Femur (tissue), 1 donor: ENCODE results near the gene SH3YL1.

Experiments used
- DNase-seq: peaks from one replicate; pipeline ENCODE4 v3.0.0-alpha.2; 2017

SH3YL1 gene

DNA sequence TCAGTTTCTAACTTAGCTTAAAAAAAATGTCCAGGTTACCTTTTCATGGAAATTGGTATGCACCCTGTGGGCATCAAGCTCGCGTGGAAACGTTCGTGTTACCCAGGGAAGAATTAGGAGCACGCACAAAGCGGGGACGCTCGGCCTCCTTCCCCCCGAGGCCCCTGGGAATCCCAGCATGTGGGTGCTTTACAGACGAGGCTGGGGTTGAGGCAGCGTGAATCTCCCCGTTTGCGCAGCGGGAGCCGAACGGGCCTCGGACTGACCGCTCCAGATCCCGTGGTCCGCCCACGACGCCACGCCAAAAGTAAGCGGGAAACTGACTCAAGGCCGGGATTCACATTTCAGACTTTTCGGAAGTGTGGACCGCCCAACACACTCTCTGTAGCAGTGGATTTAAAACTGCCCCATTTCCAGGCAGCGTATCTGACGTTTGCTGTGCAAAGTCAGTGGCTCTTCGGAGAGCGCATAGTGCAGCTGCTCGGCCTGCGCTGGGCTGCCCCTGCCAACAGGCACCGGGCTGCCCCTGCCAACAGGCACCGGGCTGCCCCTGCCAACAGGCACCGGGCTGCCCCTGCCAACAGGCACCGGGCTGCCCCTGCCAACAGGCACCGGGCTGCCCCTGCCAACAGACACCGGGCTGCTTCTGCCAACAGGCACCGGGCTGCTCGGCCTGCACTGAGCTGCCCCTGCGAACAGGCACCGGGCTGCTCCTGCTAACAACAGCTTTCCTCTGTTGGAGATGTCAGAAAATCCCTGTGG lies 49.7 kb downstream of the SH3YL1 start:
- DNase-seq: no peak

DNA sequence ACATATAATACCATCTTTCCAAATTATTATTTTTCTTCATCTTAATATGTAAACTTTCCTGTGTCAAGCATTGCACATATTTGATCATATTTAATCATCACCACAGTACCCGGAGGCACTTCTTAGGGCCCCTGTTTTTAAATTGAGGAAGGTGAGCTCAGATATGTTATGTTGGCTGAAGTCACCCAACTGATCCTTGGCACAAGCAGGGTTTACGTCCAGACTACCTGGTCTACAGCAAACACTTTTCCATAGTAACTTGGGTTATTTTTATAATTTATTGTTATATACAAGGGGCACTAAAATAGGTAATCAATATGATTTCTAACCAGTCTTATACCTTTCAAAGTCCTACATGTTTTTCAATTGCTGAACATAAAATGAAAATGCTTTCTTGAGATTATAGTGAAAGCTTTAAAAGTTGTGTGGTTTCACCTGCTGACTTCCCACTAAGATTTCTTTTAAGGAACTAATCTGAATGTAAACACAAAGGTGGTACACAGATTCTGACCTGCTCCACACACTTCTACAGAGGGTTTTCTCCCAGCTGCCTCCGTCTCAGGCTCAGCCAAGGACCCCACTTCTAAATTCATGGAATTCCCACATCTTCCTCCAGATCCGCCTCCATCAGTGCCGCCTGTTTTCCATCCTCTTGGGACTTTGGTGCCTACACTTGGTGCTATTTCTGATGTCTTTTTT lies 52.2 kb downstream of the SH3YL1 start:
- DNase-seq: no peak

- DNase-seq: no peak
These were observed 53.2 kb downstream of the SH3YL1 start for GRCh38 chr2:210660-211059.

DNA sequence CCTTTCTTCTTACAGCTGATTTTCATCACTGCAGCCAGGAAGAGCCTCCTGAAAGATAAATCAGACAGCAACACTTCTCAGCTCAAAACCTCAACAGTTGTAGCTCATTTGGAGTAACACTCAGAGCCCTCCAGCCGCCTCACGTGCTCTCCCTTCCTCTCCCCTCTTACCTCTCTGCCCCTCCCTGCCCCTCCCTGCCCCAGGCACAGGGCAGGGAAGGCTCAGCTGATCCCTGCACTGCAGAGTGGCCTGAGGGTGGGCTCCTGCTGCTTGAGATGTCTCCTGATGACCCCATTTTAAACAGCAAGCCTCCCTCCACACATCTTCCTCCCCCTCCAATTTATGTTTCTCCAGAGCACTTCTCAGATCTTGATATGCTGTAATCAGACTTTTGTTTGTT lies 54.4 kb downstream of the SH3YL1 start:
- DNase-seq: no peak

DNA sequence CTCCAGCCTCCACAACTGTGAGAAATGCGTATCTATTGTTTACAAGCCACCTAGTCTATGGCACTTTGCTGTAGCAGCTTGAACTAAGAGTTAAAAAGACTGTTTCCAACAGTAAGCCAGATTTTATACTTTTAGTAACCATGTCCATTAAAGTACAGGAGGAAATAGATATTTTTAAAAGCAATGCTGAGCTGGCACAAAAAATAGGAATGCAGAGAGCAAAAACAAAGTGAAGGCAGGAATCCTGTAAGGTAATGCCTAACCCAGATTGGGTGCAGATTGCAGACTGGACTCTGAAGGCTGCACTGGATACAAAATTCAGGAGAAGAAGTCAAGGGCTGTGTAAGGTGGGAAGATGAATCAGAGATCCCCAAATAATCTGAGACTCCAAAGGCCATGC lies 55.5 kb downstream of the SH3YL1 start:
- no peak for DNase-seq

DNA sequence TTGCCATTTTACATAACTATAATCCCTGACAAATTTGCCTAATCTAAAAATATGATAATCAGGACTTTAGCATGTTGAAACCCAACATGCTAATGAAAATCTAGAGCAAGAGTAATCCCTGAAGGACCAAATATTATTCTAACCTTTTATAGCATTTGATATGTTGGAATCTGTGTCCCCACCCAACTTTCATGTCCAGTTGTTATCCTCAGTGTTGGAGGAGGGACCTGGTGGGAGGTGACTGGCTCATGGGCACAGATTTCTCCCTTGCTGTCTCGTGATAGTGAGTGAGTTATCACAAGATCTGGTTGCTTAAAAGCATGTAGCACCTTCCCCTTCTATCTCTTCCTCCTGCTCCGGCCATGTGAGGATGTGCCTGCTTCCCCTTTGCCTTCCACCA lies 59.8 kb downstream of the SH3YL1 start:
- no peak for DNase-seq

GRCh38 chr2:203401-203800 lies 60.4 kb downstream of the SH3YL1 start:
- no peak for DNase-seq

DNA sequence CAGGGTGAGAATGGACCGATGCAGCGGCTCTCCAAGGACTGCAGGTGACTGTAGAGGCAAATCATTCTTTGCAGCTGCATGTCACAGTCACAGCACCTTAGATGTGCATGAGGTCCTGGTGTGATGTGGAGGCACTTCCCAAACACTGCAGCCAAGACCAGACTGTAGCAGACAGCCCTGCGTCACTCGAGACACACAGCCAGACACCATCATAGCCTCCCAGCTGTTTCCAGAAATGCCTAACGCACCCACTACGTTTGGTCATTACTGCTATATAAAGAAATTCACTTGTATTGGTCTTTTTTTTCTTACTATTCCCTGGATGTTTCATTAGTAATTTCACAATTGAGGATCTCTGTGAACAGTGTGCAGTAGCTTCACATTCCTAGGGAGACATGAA lies 60.9 kb downstream of the SH3YL1 start:
- no peak for DNase-seq

- DNase-seq: no peak
These were observed 62.0 kb downstream of the SH3YL1 start for GRCh38 chr2:201648-202433.

GRCh38 chr2:199041-199966 lies 64.5 kb downstream of the SH3YL1 start:
- no peak for DNase-seq

DNA sequence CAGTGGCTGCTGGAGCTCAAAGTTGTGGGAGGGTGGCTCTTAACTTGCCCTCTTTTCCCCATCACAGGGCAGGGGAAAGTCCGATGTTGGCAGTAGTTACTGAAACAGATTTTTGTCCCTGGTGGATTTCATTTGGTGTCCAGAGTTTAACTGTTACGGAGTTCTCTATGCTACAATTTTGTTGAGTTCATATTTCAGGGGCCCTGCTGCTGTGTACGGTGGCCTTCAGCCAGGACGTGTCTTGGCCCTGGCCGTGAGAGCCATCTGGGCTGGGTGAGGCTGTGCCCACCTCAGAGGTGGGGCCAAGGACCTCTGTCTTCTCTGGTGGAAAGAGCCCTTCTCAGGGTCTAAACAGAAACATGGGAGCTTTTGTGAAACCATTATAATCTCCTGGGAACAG lies 67.4 kb downstream of the SH3YL1 start:
- DNase-seq: no peak

GRCh38 chr2:195932-196331 lies 67.9 kb downstream of the SH3YL1 start:
- DNase-seq: no peak

DNA sequence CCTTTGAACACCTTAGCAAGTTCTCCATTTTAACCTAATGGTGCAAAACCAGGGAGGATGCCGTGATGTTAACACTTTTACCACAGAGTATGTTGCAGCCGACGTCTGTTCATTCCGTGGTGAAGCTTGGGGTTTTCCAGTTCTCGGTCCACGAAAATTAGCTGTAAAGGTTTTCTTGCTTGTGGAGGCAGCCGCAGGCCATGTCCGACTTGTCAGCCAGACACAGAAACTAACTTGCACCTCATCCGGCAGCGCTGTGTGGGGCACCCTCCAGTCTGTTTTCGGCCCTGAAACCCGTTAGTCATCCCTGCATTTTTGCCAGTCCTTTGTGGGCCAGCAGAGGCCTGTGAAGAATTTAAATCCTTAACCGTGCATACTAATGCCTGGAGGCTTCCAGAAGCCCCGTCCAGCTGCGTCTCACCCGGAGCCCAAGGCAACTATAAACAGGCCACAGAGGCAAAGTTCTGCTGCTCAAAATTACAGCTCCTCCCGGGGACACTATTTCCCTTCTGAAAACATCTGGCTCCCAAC lies 70.6 kb downstream of the SH3YL1 start:
- DNase-seq: peak; percentile 55

- no peak for DNase-seq
These were observed 72.3 kb downstream of the SH3YL1 start for GRCh38 chr2:191311-192190.

DNA sequence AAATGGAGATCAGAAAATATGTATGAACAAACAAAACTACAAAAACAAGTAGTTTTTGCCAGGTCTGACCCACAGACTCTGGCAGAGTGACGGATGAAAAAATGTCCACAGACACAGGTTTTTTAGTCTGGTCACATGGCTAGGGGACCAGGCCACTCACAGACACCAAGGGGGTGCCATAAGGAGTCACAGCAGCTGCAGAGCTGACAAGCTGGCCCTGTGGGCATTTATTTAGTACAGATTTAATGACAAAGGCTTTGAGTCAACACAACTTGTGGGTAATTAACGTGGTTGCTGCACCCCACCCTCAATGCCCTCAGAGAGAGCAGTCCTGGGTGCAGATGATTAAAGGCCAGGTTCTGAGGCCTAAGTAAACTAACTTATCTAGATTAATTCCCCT lies 76.0 kb downstream of the SH3YL1 start:
- DNase-seq: no peak

- no peak for DNase-seq
These were observed 78.6 kb downstream of the SH3YL1 start for GRCh38 chr2:185221-185620.

GRCh38 chr2:184695-185094 lies 79.1 kb downstream of the SH3YL1 start:
- no peak for DNase-seq

DNA sequence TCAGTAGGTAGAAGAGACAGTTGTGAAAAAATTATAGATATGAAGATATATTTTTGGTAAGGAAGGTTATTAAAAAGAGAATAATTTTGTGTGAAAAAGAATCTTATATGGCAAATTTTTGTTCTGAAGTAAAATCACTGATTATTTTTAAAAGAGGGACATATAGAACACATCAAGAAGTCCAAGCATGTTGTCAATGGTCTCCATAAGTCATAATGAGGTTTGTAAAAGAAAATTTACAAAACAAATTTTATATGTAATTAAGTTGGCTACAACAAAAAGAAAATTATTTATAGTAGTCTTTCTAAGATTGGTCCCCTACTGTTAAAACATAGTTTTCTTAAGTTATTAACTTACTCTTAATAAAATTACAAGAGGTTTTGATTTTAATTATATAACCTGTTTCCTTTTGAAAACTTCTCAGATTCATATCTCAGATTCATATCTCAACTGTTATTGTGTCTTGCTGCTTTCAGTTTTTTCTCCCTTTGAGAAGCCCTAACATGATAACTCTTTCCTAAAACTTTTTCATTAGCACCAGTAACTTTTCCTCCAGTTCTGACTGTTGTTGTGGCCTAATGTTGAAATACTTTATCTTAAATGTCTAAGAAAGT lies 81.2 kb downstream of the SH3YL1 start:
- no peak for DNase-seq

GRCh38 chr2:180311-180710 lies 83.5 kb downstream of the SH3YL1 start:
- DNase-seq: no peak

DNA sequence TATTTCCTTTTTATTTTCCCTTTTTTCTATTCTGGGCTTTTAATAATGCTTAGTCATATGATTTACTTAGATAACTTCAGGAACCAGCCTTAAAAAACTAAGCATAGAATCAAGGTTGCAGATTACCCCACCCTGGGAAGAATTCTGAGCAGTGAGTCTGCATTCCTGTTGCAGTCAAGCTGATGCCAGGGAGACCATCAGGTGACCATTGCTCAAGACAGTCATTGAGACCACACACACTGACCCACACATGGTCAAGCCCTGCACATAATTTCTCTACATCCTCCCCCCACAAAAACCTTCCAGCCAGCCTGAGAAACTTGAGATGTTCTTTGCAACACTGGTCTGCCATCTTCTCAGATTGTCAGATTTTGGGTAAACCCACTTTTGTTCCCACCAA lies 83.9 kb downstream of the SH3YL1 start:
- DNase-seq: no peak

GRCh38 chr2:177733-178132 lies 86.1 kb downstream of the SH3YL1 start:
- no peak for DNase-seq
